IPS-NIHi7 (cell line): Measurements from ENCODE around the gene THSD7B.
A peak's percentile ranks its signal among the peaks of the same experiment; 100 is the strongest.
"Not testable (repeated sequence)": the region's sequence is repeated elsewhere in the genome, so short reads cannot be mapped to it uniquely, and the experiment has no call there.

ENCODE experiments used
- DNase-seq: peaks from one replicate; pipeline ENCODE4 v3.0.0; 2012; ENCODE audit warnings: mixed read lengths; ENCODE audit errors: extremely low spot score

Gene THSD7B

DNA sequence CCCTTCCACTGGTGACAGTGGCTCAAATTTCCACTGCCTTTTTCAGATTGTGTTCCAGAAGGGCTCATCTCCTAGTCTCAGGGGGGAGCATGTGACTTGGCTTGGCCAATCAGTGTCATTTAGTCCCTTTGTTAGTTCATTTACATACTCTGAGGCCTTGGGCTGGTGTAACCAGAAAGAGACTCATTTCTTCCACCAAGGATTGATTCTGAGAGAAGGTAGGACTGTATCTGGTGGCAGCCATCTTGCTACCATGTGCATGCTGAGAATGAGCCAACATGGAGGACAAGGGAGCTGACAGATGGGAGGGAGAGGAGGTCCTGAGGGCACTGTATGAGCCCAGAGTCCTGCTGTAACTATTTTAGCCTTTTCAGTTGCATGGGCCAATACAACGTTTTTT lies 191.7 kb downstream of the THSD7B start:
- DNase-seq = no peak

GRCh38 chr2:136962105-136962725 lies 196.9 kb downstream of the THSD7B start:
- DNase-seq = no peak

DNA sequence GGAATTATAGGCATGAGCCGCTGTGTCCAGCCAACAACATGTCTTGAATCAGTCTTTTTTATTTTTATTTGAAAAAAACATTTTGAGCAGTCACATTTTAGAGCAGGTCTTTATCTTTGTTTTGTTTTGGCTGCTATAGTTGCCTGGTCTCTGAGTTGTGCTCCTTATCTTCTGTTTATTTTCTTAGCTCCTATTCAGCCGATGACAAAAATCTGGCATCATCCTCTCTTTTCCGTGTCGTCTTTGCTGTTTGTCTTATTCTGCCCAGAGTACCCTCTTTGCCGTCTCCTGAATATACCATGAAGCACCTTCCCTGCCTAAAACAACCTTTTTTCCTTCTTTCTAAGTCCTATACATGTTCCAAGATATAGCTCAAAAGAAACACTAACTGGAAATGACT lies 201.1 kb downstream of the THSD7B start:
- no peak for DNase-seq

GRCh38 chr2:136980303-136980702 lies 215.0 kb downstream of the THSD7B start:
- no peak for DNase-seq

DNA sequence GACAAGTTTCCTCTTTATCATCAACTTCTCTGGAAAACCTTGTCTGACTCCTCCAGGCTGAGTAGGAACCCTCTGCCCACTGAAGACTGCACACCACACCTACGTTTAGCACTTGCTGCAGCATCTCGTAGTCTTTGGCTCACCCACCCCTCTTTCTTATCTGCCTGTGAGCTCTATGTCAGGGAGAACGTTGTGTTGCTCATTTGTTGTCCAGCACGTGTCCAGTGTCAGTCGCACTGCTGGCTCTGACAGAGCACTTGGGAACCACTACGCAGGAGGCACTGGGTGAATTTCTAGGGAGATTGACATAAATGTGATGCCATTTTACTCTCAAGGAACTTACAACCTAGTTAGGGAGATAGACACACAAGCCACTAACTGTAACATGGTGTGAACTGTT lies 216.3 kb downstream of the THSD7B start:
- DNase-seq = not testable (repeated sequence)

GRCh38 chr2:136985044-136985443 lies 219.7 kb downstream of the THSD7B start:
- DNase-seq = no peak

- no peak for DNase-seq
Measured at GRCh38 chr2:136986605-136987221, 221.4 kb downstream of the THSD7B start.

DNA sequence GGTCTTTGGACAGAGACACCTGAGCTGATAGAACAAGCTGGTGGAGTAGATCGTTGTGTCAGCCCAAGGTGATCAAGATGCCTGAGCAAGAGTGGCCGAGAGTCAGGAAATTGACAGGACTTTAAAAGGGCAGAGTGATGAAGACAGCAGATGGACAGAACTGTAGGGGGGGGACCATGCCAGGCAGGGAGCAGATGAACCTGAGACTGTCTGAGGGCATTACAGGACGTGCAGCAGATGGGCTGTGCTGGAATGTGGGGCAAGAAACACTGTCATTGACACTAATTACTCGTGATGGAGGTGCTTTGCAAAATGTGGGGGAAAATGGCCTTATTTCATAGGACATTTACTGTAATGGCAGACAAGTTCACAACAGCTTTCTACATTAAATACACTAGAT lies 225.0 kb downstream of the THSD7B start:
- DNase-seq = no peak

GRCh38 chr2:136994793-136995192 lies 229.4 kb downstream of the THSD7B start:
- DNase-seq = no peak

DNA sequence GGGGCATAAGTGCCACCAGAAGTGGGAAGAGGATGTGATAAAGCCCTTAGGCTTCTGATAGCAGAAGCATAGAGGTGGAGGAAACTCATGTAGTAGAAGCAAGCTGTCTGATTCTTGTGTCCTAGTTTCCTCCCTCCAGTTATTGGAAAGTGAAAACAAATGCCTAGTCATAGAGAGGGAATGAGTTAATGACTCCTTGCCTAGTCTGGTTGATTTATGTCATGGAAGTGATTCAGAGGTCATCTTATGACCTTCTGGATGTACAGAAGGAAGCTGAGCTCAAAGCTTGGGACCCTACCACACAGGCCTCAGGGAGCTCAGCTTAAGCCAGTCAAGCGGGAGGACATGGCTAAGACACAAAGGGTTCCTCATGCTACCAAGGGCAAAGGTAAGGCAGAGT lies 232.2 kb downstream of the THSD7B start:
- no peak for DNase-seq

GRCh38 chr2:137000811-137001210 lies 235.5 kb downstream of the THSD7B start:
- no peak for DNase-seq

DNA sequence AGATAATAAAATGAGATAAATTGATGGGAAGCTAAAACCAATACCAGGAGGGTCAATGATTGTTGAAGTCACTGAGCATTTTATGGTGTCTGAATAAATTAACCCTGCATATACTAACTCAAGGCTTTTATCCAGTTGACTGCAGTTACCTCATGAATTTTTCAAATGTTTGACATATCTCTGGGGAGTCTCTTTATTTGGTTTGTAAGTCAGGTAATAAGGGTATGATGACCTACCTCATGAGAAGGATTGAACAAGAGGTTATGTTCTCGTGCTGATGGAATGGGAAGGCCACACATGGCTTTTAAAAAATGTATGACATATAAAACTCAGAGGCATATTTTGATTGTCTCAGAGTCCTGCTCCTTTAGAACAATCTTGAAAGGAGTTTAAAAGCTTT lies 237.6 kb downstream of the THSD7B start:
- no peak for DNase-seq

GRCh38 chr2:137005210-137005609 lies 239.9 kb downstream of the THSD7B start:
- no peak for DNase-seq

DNA sequence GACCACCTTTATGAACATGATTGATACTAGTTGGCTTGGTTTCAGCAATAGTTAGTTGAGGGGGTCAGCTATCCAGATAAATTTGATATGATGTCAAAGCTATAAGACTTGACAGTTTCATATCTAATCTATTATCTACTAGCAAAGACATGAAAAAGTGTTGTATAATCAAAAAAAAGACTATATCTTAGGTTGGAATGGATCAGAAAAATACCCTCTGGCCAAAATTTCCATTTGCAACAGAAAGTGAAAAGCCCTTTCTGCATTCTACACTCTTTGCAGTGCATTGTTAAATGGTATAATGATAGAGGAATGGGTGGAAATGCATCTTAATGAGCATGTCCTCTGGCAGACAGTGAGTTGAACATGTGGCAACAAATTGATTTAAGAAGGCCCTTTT lies 242.6 kb downstream of the THSD7B start:
- DNase-seq = no peak

DNA sequence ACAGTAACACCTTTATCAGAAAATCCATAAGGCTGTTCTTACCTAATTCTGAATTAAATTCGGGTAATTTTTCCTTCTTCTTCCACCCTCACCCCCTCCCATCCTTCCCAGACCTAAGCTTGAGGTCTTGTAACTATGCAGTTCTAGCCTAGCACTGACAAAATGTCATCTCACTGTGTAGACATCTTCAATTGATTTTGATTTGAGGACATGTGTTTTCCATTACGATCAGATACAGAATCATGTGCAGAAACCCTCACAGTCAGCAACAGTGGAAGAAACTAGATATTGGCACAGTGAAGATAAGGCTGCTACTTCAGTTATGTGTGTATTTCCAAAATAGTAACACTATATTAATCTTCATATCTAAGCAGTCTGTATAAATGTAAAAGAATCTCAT lies 244.6 kb downstream of the THSD7B start:
- DNase-seq = no peak

DNA sequence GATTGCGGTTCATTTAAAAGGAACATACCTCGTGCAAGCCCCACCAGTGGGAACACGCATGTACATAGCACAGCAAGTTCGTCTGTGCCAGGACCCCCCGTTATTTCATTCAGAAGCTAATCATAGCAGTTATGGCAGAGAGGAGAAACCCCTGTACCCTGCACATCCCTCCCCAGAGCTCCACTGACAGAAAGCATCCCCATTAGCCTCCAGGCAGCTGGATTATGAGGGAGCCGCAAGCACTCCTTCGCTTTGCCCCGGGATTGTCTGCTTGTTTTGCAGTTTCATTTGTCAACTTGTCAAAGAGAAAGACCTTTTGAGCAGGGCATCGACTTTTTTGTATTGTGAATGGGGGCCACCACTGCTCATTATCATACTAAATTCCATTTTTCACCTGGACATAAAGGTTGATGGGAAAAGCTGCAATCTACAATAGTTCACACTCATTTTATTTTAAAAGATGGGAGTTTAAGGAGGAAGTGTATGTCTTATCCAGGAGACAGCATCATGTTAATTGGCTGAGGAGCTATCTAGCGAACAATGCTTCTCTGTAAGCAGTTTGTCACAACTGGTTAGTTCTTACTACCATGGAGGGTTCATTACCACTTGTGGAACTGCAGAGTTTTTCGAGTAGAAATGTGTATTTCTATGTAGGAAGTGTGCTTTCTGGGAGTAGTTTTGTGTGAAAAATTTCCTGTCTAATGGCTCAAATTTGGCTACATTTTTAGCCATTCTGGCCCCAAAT lies 255.3 kb downstream of the THSD7B start:
- DNase-seq = no peak

DNA sequence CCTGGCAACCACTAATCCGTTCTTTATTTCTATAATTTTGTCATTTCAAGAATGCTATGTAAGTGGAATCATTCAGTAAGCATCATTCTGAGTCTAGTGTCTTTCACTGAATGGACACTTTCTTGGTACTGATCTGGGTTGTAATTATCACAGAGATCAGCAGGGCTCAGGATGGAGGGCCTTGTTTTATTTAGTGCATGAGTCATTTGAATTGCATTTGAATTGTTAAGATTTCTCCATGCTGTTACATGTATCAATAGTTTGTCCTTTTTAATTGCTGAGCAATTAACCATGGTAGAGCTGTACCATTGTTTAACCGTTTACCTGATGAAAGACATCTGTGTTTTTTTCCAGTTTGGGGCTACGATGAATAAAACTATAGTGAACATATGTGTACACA lies 256.4 kb downstream of the THSD7B start:
- no peak for DNase-seq

- DNase-seq = peak; percentile 40
Measured at GRCh38 chr2:137023205-137023604, 257.9 kb downstream of the THSD7B start.

- no peak for DNase-seq
Measured at GRCh38 chr2:137031731-137032130, 266.4 kb downstream of the THSD7B start.

GRCh38 chr2:137036619-137037018 lies 271.3 kb downstream of the THSD7B start:
- DNase-seq = no peak

- no peak for DNase-seq
Measured at GRCh38 chr2:137039482-137040152, 274.3 kb downstream of the THSD7B start.

DNA sequence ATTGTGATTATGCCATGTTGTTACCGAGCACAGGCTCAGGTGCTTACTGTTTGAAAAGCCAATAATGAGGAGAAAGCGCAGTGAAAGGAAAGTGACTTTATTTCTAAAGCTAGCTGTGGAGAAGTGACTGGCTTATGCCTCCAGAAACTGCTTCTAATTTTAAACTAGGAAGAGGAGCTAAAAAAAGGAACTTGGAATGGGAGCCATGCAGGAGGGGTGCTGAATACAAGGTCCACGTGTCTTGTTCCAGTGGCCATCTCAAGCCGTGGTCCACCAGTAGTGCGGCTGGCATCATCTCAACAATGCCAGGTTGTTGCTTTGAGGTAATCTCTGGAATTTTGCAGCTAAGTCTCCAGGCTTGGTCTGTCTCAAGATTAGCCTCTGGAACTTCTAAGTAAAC lies 282.0 kb downstream of the THSD7B start:
- DNase-seq = no peak

GRCh38 chr2:137048455-137048854 lies 283.1 kb downstream of the THSD7B start:
- DNase-seq = no peak
